HG02588 (cell line): ENCODE data around the gene SLC39A11.

Experiments
- ATAC-seq: cut with Tn5 transposase; IDR thresholded peaks from one replicate; pipeline ENCODE4 v1.9.1; 2021; ENCODE audit warnings: mild to moderate bottlenecking, moderate library complexity; ENCODE audit not compliant: unreplicated experiment

Gene SLC39A11

DNA sequence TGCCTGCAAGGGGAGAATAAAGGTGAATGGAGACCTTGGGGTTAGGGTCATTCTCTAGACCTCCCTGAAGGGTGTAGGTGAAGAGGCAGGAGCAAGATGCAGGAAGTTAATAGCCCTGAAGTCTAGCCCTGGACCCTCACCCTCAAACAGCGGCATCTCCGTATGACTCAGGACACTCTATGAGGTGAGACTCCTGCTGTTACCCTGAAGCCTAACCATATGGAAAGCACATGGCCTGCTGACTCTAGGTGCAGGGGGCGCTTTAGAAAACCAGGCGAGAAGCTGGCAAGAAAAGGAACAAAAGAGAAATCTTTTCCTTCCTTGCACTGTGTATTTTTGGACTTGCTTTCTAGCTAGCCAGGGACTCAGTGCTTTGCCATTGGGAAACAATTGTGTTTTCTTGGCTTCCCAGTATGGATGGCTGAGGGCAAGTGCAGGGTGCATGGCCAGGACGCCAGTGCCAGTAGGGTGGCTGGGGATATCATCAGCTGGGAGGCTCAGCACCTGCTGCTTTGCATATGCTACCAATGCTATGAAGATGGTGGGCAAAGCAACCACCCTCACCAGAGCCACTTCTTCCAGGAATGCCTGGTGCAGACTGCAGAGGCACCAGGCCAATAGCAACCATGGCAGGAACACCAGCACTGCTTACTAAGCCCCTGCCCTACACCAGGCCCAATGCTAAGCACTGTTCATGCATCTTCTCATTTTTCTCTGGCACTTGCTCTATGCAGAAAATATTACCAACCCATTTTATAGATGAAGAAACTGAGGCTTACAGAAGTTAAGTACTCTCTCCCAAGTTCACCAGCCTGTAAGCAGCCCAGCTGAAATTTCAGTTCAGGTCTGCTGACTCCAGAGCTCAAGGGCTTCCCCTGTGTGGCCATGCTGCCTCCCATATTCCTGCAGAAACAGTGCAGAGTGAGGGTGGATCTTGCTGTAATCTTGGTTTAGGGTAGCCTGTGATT, 425.1 kb downstream of the SLC39A11 start:
- ATAC-seq = no peak

DNA sequence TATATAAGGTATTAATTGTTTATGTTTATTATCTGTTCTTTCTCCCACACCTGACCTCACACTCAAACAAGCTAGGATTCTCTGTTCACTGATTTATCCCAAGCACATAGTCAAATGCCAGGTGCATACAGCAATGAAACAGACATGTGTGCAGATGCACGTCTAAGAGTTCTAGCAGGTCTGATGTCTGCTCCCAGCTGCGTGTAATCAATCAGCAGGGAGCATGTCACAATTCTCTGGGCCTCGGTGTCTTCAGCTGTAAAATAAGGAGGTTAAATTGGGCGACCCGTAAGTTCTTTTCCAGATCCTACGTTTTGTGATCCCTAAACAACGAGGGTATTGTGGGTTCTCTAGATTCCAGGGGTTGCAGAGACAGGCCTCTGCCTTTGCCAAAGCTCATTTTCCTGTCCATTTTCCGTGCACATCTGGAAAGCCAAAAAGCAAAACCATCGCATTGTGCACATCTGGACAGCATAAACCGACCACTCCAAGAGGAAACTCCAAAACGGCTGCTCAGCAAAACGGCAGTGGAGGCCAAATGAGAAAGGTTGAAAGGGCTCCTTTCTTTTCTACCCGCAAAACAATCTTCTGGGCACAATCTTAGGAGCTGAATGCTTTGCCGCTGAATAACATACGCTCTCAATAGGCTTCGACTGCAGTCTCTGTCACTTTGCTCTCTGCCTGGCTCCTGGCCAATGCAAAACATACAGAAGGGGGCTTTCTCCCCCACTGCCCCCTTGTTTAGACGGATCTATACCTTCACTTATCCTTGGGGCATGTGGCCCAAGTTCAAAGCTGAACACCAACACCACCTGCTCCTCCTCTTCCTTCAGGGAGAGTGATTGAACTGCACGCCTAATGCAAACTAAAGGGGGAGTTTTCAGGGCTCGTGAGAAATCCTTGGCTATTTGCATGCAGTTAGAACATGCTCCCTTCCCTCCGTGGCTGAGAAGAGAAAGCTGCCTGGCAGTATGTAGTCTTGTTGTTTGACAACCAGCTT, 426.3 kb downstream of the SLC39A11 start:
- ATAC-seq = no peak

DNA sequence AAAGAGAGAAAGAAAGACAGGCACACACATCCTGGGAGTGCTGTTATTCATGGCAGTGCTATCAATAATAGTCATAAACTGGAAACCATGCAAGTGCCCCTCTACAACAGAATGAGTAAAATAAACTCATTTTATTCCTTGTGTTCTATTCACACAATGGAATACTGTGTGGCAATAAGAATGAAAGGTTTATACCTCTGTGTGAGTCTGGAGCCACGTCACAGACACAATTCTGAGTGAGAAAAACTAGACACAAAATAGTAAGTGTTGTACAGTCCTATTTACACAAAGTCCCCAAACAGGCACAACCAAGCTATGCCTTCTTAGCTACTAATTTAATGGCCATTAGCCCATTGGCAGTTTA, 429.7 kb downstream of the SLC39A11 start:
- ATAC-seq = no peak

GRCh38 chr17:72661945-72662826, 430.3 kb downstream of the SLC39A11 start:
- no peak for ATAC-seq

DNA sequence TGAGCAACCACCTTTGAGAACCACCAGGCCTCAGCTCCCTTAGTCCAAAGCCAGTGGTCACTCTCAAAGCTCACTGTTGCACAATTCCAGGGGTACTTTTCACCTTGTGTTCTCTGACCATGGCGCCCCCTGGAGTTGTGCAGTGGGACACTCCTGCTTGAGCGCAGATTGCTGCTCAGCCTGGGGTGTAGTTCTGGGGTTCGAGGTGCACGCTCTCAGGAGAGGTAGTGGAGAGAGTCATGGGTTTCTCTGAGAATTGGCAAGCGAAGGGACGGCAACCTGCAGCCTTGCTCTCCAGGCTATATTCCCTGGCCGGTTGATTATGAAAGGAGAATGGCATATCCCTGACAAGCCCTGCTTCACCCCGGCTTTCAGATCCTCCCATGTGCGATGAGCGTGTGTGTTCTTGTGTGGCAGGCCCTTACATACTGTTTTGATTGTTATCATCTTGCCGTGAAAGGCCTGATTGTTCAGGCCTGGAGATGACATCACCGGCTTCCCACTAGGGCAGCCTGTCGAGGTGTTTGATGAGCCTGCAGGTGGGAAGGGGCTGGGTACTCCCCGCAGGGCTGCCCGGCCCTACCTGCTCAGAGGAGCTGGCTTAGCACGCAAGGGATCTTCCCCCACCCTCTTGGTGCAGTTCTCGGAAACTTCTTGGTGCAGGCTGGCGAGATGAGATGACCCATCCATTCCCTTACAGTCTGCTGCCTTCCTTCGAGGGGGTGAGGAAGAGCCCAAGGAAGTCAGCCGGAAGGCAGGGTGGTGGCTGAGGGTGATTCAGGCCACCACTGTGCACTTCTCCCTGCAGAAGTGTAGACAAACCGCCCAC, 431.2 kb downstream of the SLC39A11 start:
- no peak for ATAC-seq

GRCh38 chr17:72660274-72661115, 432.0 kb downstream of the SLC39A11 start:
- no peak for ATAC-seq

DNA sequence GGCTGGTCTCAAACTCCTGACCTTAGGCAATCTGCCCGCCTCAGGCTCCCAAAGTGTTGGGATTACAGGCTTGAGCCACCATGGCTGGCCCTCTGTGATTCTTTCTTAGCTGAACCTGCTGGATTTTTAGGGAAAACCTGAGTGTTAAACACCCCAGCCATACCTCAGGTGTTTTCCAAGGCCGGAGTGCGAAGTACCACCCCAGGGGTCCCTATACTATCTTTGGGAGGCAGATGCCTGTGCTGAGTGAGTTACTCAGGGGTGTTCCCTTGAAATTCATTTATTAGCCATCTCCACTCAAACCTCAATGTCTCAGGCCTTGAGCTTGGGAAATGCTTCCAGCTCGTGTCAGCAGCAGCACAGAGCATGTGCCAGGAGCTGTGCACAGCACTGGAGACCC, 432.7 kb downstream of the SLC39A11 start:
- no peak for ATAC-seq

DNA sequence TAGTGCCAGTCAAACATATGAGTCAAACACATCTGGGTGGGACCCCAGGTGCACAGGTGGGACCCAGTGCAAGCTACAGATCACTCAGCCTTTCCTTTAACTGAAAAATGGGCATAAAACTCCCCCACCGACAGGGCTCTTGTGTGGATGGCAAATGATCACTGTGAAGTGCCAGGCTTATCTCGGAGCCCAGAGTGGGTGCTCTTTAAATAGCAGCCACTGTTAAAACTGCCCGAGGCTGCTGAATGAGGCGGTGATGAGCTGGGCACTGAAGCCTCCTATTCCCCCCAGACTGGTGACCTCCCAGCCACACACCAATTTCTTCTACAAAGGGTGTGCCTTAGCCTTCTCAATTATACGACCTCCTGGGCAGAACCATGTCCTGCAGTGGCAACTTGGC, 433.8 kb downstream of the SLC39A11 start:
- ATAC-seq = no peak

DNA sequence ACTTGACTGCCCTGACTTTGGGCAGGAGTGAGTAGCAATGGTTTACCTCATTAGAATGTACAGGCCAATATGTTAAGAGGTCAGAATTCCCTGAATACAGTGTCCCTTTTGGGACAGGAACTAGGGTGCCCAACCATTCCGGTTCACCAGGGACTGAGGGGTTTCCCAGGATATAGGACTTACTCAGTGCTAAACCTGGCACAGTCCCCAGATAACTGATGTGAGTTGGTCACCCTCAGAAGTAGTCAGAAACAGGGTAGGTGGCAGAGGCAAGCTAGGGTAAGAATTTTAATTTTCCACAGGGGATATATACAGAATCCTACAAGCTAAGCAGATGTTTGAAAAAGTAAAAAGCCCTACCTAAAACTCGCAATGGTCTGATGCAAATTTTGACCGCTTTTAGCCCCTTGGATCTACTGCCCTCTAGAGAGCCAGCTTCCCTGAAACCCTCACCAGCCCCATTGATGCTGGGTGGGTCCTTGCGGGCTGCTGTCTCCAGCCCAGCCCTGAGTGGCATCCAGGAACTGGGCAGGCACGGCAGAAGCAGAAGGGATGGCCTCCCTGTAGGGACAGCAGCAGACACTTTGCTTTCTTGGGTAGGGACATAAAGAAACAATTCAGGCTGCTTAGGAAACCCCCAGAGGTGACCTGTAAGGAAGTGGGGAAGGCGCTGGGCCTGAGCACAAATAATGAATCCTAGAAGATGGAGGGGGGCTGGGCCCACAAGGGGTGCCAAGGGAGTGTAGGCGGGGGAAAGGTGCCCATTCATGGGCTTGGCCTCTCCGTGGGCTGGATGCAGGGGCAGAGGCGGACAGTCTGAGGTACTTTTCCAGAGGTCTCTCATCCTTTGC, 434.8 kb downstream of the SLC39A11 start:
- no peak for ATAC-seq

DNA sequence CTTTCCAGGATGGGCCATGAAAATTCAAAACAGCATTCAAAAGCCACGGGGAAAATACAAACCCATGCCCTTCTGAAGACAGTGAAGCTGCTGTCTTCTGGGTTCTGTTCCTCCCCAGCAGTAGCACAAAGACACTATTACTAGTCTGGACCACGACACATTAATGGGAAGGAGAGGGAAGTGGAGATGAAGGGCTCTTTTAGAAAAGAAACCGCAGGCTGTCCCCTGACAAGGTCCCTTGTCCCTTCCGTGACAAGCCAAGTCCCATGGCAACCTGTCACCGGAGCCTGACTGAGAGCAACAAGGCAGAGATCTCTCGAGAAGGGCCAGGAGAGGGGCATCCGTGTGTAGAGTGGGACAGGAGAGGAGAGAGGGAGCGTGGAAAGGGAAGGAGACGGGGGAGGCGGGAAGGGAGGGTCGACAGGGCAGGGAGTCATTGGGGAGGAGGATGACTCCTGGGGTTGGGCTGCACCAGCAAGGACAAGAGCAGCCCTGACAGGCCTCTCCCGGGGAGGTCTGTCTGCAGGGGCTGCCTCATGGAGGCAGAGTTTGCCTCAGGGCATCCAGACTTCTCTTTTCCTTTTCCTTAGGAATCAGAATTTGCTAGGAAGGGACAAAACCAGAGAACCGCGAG, 436.2 kb downstream of the SLC39A11 start:
- no peak for ATAC-seq

DNA sequence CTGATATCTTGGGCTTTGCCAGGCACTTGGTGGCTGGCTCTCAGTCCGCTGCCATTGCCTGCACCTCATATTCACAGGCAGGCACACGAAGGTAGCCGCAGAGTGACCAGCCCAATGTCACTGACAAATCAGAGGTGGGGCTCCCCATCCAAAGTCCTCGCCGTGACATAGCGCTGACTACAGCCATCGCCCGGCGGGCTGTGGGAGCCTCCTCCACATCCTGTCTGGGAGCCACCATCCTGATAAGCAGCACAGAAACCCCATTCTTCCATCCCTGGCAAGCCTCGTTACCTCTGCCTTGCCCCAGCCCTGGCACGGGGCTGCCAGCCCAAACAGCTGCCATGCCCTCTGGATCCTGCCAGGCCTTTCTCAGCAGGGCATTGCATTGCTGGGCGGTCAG, 437.8 kb downstream of the SLC39A11 start:
- ATAC-seq = no peak

- ATAC-seq = no peak
These were observed 440.5 kb downstream of the SLC39A11 start for GRCh38 chr17:72651988-72652387.

DNA sequence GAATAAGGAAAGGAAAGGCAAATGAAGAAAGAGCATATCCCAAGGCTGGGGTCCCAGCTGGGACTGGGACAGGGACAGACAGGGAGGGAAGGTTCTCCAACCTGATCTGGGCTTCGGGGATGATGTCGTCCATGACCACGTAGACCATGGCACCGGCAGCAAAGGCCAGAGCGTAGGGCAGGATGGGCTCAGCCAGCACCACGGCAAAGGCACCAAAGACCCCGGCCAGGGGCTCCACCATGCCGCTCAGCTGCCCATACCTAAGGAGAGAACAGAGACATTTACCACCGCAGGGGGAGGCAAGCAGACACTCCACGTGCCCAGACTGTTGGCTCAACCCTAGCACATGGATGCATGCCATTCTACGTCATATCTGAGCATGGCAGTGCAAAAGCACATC, 443.8 kb downstream of the SLC39A11 start:
- ATAC-seq = no peak

DNA sequence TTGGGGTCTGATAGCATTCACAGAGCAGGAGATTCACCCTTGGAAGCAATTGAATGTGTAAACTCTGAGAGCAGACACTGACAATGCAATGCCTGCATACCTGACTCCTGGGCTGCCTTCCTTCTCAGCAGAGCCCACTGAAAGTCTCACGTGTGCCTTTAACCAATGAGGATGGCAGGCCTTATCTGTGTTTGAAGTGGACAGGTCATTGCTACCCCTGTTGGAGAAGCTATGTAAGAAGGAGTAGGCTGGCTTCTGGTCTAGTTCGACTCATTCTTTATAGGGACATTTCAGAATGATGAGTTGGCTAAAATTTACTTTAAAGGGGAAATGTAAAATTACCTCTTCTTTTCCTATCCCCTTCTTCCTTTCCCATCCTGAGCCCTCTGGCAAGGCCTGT, 446.3 kb downstream of the SLC39A11 start:
- ATAC-seq = no peak

GRCh38 chr17:72644492-72644891, 448.0 kb downstream of the SLC39A11 start:
- ATAC-seq = no peak

GRCh38 chr17:72643575-72644216, 448.8 kb downstream of the SLC39A11 start:
- ATAC-seq = no peak

DNA sequence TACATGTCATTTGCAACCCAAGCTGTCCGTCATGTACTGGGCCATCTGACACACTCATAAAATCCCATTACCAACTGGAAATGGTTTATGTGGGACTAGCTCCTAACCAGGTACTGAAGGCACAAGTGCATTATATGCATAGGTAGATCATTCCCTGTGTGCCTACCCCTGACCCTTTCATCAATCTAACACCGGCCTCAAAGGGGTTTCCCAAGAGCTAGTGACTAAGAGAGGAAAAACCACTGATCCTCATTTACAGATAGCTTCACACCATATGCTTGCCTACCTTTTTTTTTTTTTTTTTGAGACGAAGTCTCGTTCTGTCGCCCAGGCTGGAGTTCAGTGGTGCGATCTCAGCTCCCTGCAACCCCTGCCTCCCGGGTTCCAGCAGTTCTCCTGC, 449.8 kb downstream of the SLC39A11 start:
- no peak for ATAC-seq
